COLO829 (cell line): ENCODE measurements around the gene RALGPS2.
"Not testable (repeated sequence)": the region's sequence is repeated elsewhere in the genome, so short reads cannot be mapped to it uniquely, and the experiment has no call there.

Experiments used
- DNase-seq: peaks from one replicate; pipeline ENCODE4 v3.0.0; 2012; ENCODE audit warnings: low spot score

Gene RALGPS2

DNA sequence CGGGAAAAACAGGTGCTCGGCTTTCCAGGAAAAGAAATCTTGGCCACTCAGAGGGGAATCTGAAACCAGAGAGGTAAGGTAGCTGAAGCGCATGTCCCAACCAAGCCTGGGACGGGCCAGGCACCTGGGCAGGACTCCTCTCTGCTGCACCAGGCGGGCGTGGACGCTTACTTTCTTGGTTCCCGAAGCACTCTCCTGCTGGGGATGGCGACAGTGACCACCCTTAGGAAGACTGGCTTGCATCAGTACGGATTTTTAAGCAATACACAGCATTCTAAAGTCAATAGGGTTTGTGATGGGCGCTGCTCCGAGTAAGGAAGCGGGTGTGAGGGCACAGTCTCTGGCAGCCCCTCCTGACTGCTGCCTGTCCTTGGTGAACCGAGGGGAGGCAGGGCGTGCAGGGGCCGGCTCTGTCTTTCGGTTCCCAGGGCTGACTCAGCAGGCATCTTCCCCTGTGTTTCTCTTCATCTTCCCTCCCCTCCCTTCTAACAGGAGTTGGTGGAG, 220.8 kb downstream of the RALGPS2 start:
- DNase-seq, result no peak

DNA sequence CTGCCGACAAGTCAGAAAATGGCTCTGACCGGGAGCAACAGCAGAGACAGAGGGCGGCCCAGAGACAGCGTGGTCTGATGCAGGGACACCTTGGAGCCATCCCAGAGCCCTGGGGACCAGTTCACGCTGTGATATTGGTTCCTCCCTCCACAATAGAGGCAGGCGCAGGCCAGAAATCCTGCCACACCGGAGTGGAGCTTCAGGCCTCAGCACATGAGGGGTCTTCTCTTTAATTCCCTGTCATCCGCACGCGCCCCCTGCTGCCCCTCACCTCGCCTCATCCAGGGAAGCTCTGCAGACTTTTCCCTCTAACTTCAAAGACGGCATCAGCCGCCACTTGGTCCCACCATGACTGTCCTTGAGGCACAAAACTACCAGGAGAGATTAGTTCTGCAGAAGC, 221.4 kb downstream of the RALGPS2 start:
- no peak for DNase-seq

DNA sequence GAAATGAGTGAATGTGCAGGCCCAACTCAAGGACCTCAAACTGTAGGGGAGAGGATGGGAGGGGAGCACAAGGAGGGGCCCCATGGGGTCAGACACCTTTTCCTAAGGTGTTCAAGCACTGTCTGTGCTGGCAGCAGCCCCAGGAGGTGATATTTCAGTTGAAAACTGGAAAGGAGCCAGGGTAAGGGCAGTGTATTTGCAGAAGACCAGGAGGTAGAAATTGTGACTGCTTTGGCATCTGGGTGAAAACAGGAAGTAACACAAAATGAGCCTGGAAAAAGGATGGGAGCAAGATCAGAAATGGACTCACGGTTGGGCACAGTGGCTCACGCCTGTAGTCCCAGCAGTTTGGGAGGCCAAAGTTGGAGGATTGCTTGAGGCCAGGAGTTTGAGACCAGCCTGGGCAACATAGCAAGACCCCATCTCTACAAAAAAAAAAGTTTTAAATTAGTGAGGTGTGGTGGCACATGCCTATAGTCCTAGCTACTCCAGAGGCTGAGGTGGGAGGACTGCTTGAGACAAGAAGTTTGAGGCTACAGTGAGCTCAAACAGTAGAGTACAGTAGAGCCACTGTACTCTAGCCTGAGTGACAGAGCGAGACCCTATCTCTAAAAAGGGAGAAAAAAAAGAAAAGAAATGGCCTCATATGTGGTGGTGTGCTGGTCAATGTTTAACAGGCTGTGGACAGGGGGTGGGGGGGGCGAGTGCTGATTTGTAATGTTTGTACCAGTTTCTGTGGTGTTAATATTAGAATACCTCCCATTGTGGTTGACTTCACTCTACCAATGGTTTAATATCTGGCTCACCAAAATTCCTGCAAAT, 222.0 kb downstream of the RALGPS2 start:
- no peak for DNase-seq

DNA sequence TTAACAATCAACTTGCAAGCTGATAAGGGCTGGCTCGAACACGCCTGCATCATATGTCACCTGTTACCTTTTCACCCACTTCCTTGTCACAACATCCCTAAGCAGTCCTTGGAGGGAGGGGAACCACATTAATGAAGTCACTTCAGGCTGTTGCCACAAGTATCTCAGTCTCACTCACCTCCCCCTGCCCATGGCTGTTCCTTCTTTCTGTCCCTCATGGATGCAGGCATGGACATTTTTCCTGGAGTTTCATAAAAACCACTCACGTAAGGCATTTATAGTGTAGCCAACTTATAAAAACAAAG, 222.6 kb downstream of the RALGPS2 start:
- DNase-seq, result no peak

DNA sequence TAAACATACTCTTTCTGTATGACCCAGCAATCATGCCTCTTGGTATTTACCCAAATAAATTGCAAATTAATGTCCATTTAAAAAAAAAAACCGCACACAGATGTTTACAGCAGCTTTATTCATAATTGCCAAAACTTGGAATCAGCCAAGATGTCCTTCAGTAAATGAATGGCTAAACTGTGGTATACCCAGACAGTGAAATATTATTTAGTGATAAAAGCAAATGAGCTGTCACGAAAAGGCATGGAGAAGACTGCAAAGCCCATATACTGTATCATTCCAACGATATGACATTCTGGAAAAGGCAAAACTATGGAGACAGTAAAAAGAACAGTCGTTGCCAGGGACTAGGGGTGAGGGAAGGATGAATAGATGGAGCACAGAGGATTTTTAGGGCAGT, 223.6 kb downstream of the RALGPS2 start:
- no peak for DNase-seq

DNA sequence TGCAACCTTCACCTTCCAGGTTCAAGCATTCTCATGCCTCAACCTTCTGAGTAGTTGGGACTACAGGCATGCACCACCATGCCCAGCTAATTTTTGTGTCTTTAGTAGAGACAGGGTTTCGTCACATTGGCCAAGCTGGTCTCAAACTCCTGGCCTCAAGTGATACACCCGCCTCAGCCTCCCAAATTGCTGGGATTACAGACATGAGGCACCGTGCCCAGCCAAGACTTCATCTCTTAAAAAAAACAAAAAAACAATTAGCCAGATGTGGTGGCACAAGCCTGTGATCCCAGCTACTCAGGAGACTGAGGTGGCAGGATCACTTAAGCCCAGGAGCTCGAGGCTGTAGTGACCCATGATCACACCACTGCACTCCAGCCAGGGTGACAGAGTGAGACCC, 224.8 kb downstream of the RALGPS2 start:
- not testable (repeated sequence) for DNase-seq

DNA sequence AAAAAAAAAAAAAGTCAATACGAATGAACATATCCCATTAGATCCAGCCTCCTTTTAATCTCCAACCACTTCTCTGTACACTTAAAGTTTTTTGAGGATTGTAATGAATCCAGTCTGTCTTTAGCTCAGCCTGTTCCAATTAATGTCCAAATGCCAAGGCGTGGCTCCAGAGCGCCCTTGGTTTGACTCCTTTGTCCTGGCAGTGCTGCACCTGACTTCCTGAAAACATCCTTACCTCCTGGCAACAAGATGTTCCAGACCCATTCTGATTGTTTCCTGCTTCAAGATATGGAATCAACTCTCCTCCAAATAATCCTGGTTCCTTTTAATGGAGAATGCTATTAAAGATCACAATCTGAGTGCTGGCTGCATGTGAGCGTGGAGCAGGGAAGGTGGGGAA, 226.6 kb downstream of the RALGPS2 start:
- no peak for DNase-seq

DNA sequence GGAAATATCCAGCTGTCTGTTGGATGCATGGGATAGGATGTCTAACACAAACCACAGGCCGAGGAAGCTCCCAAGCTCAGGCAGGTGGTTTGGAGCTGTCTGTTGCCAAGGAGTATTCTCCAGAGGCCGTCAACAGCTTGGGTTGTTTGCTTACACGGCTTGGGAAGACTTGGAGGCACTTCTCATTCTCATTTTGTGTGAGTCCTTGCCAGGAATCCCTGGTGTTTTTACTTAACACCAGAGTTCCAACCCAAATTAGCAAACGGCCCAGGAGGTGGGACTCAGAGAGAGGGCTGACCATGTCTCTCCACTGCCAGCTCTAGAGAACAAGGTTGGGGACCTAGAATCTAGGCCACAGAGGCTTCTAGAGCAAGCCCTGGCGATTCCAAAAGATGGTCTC, 228.0 kb downstream of the RALGPS2 start:
- no peak for DNase-seq

DNA sequence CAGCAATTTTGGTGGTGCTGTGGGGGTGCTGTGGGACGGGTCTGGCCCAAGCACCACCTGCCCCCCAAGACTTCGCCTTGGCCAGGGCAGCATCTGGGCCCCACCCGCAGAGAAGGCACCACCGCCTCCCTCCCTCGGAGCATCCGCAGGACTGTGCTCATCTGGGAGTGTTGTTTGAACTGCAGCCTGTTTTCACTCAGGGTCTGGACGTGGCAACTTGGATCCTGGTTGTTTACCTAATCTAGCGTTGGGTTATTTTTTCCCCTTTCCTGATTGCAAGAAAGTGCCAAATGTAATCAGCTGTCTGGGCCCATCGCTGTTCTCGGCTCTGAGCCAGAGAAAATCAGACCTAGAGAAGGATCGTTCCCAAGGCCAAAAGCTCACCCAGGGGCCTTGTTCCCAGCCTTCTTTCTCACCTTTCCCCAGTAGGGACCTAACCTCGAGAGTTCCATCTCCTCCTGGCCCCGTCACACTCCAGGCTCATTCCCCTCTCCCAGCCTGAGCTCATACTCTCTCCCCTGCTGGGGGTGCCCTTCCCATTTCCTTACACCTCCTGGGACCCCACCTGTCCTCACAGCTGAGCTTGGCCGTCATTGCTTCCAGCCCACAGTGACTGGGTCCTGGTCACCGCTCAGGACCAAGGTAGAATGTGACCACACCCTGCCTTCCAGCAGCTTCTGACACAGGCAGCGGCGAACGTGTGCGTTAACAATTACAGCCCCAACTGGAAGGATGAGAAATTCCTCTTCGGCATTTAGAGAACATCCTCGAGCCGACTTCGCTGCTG, 228.7 kb downstream of the RALGPS2 start:
- DNase-seq, result no peak

DNA sequence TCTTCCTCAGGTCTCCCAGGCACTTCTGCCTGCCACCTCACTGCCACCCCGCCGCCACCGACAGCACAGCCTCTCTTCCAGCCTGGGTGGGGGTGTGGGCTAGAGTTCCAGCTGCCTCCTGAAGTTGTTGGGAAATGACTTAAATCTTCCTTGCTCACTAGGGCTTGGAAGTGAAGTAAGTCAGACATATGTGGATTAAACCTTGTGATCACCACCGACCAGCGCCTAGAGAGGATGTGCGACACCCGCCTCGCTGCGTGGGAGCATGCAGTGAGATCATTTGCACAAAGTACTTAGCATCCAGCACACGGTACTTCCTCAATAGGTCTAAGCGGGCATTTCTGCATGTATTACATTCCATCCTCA, 229.3 kb downstream of the RALGPS2 start:
- no peak for DNase-seq

DNA sequence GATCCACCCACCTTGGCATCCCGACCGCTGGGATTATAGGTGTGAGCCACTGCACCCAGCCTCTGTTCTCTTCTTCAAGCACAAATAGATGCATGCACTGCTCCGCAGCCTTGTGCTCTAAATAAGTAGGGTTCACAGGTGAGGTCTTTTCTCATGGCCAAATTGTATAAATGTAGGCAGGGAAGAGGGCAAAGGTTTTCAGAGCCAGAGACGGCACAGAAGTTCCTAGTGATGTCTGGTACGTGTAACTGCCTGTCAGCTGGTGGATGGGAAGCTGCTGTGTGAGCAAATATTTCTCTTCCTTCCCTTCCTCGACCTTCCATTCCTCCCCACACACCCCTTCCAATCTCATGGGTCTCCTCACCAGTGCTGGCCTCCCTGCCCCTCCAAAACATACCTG, 229.9 kb downstream of the RALGPS2 start:
- DNase-seq, result no peak

DNA sequence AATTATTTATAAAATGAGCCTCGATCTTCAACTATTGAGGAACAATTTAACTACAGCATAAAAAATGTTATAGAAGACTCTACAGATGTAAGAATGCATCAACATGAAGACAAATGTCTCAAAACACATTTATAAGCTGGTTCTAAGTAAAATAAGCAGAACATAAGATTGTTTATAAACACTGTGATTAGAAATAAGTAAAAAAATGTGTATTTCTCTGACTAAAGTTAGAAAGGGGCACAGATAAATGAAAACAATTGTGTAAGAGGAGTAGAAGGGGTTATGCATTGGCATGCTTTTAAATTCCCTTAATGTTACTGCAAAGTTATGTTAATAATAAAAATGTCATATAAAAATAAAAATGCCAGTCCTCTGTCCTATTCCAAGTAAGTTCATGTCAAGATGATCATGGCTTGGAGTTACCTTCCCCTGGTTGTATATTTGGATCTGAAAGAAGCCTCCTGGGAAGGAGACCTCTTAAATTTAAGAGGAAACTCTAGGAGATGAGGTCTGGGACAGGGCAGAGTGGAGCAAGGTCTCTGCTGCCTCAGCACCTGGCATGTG, 230.4 kb downstream of the RALGPS2 start:
- DNase-seq, result no peak

DNA sequence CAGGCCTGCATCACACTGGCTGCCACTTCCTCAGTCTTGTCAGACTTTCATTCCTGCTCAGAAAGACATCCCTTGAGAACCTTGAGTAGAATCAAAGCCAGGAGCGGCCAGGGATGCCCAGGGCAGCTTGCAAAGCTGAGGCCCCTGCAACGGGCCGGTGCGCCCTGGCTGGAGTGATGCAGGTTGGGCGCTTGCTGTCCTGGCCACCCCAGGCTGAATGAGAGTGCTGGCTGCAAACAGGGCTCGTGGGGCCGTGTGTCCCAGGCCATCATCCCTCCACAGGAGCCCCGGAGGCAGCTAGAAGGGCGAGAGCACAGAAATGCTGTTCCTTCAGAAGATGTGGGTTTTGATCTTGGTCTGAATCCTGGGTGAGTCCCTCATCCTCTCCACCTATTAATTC, 233.4 kb downstream of the RALGPS2 start:
- no peak for DNase-seq

DNA sequence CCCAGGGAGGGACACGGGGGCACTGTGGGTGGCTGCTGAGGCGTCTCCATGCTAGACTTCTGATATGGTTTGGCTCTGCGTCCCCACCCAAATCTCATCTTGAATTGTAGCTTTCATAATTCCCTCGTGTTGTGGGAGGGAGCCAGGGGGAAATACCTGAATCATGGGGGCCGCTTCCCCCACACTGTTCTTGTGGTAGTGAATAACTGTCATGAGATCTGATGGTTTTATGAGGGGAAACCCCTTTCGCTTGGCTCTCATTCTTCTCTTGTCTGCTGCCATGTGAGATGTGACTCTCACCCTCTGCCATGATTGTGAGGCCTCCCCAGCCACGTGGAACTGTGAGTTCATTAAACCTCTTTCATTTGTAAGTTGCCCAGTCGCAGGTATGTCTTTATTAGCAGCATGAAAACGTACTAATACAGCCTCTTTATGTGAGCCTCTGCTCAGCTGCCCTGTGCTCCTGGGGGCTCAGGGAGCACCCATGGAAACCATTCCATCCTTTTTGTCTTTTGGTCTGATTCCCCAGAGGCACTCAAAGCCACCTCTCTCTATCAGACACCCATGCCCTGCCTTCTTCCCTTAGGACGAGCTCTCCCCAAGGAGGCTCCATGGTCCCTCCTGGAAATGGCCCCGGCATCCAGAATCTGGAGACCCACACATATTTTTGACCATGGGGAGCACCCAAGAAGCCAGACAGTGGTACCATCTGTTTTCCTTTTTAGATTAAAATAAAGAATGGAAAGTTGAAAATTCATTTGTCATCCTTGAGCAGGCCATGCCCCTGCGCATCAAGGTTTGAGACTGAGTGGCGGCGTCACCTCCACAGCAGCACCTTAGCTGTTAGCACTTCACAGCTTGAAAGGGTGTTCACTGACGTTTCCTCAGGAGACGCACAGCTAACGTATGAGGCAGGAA, 234.8 kb downstream of the RALGPS2 start:
- no peak for DNase-seq

DNA sequence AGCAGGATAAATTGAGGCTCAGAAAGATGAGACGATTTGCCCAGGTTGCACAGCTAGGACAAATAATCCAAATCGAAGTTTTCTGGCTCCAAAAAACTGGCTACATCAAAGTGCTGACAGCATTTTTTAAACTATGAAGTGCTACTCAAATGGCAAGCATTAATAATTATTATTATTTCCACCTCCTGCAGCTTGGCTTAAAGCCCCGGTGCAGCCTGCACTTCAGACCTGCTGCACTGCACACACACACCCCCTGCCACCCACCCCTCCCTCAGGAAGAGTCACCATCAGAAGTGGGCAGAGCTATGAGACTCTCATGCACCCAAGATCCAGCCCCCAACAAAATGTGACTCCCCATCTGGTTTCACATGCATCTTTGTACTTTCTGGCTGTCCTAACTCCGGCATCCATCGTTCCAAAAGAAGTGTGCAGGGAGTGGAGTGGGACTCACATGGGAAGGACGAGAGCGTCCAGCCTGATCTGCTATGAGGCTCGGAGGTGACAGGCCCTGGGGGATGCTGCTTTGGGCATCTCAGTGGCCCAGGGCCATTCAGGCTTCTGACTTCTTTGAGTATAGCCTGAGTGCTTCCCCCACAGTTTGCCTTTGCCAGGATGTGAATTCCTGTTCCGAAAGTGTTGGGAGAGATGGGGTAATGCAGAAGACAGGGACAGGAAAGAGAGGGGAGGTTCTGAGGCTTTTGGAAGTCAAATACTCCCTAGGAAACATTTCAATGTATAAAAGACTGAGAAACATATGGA, 235.6 kb downstream of the RALGPS2 start:
- no peak for DNase-seq

DNA sequence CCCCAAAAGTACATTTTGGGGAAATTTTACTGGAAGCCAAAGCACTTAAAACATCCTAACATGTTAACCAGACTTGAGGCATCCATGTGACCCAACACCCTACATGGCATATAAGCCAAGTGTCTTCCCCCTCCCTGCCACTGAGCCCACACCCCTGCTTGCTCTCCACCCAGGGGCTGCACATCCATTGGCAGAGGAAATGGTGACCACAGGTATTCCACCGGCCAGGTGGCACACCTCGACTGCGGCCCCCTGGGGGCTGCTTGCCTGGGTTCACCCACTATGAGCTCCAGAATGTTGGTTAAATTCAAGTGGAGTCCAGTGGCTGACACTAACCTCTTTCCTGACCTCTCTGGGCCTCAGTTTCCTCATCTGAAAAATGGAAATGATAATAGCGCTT, 236.3 kb downstream of the RALGPS2 start:
- DNase-seq, result no peak

DNA sequence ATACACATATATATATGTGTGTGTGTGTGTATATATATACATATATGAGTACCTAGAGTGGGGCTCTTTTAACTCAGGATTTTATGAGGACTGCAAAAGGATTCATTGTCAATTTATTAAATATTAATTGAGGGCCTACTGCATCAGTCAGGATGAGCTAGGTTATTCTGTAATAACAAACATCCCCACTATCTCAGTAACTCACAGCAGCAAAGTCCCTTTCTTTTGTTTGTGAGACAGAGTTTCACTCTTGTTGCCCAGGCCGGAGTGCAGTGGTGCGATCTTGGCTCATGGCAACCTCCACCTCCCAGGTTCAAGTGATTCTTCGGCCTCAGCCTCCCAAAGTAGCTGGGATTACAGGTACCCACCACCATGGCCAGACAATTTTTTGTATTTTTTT, 236.8 kb downstream of the RALGPS2 start:
- no peak for DNase-seq

DNA sequence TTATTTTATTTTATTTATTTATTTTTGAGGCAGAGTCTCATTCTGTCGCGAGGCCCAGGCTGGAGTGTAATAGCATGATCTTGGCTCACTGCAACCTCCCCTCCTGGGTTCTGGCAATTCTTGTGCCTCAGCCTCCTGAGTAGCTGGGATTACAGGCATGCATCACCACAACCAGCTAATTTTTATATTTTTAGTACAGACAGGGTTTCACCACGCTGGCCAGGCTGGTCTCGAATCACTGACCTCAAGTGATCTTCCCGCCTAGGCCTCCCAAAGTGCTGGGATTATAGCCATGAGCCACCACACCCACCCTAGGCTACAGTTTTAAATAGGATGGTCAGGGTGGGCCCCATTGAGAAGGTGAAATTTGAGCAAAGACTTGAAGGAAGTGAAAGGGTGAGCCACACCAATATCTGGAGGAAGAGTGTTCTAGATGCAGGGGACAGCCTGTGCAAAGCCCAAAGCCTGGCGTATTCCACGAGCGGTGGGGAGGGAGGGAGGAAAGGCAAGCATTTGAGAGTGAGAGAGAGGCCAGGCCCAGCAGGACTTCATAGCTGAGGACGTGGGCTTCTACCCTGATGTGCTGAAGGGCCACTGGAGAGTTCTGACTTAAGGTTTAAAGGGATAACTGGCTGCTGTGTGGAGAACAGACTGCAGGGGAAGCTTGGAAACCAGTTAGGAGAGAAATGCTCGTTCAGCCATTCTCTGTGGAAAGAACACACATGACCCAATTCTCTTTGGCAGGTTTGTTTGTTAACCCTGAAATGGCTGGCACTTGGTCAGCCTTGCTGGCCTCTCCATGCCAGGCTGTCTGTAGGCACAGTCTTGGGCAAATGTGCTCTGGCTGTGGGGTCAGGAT, 238.0 kb downstream of the RALGPS2 start:
- no peak for DNase-seq

DNA sequence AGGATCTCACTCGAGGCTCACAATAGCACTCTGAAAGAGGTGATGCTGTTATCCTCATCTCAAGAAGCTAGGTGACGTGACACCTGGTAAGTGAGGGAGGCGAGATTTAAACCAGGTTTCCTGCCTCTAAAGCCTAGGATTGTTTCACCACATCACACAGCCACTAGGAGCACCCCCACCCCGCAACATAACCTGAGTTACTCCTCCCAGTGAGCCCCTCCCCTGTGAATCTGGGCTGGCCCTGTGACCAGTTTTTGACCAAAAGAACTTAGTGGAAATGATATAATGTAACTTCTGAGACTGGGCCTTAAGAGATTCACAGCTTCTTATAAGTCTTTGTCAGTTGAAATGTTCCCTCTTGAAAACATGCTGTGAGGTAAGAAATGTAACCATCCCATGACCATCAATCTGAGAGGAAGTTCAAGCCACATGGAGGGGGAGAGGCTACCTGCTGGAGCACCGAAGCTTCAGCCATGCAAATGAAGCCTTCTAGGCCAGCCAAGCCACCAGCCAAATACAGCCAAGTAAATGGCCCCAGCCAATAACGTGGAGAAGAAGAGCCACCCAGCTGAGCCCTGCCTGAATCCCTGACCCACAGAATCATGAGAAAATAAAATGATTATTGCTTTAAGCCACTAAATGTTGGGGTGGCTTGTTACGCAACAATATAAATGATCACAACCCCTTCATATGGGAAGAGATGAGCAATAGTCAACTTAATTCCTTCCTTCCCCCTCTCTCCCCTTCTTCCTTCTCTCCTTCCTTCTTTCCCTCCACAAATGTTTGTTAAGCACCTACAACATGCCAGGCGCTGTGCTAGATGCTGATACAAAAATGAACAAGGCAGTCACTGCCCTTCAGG, 239.7 kb downstream of the RALGPS2 start:
- DNase-seq, result no peak

DNA sequence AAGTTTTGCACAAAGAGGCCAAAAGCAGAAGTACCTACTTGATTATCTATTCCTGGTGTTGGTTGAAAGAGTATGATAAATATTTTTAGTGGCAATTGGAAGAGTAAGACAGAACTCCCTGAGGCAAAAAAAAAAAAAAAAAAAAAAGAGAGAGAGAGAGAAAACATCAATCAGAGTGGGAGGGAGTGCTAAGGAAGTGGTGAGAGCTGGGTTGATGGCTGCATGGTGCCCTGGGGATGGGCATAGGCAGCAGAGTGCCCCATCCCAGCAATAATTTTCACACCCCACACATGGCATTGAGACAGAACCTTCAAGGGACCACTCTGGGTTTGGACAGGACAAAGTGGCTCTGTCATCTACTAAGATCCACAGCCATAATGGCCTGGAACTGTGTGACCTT, 241.3 kb downstream of the RALGPS2 start:
- no peak for DNase-seq
